Urinary bladder (tissue), 4 donors: ENCODE results near the gene MYH7. TPM values are rescaled to one million over a fixed set of nuclear protein-coding genes. Genes with fewer than 3 reads are reported as not detected.

Experiments
- DNase-seq: peaks from one replicate; pipeline ENCODE4 v3.0.0-alpha.2; 2015; ENCODE audit errors: extremely low spot score
- H3K27ac ChIP-seq: one replicate; pipeline ENCODE4 v1.5.1; 2013; ENCODE audit warnings: low read depth, mild to moderate bottlenecking, moderate library complexity
- H3K36me3 ChIP-seq: one replicate; pipeline ENCODE4 v1.6.1; 2013; ENCODE audit warnings: mild to moderate bottlenecking, moderate library complexity; ENCODE audit not compliant: insufficient read depth
- H3K4me1 ChIP-seq: one replicate; pipeline ENCODE4 v1.6.1; 2013; ENCODE audit warnings: mild to moderate bottlenecking, moderate library complexity; ENCODE audit not compliant: insufficient read depth
- H3K4me3 ChIP-seq: one replicate; pipeline ENCODE4 v1.5.1; 2013; ENCODE audit warnings: low read depth, low read length
- WGBS: extraction: QIAGEN DNeasy Blood & Tissue Kit; methylation state at CpG from one replicate; pipeline ENCODE4 v1.1.7; 2013; 5-methylcytosine and 5-hydroxymethylcytosine counted together
- polyA plus RNA-seq: library from polyadenylated mRNA; stranded (reverse); fragments of 200-250 nt; gene quantifications from one replicate; pipeline ENCODE4 v1.2.3, GENCODE V29; 2013
- total RNA-seq: library from RNA; depleted of rRNA; stranded (reverse); fragments of >200 nt; gene quantifications from one replicate; pipeline ENCODE4 v1.2.3, GENCODE V29; 2014
- donor health status: healthy with polysubstance abuse.
- donor health status: healthy.

The MYH7 gene
- total RNA-seq (29.9 TPM), polyA plus RNA-seq (not detected)

- Histone ChIP-seq H3K36me3 (no peaks in the 10 kb centered on the region), H3K4me3 (no peak within 1 kb of the TSS), H3K27ac (no peak within 1 kb of the TSS), H3K4me1 (no peaks in the 10 kb centered on the region)
- 48% methylated on average over 10 of the region's 10 CpGs for WGBS
- DNase-seq, result no peak
These were observed at the start of gene MYH7 for GRCh38 chr14:23435543-23436326. TSS of gene MYH7 (minus strand) at chr14:23435660. CDS start at chr14:23433732, 1,928 bp downstream.

DNA sequence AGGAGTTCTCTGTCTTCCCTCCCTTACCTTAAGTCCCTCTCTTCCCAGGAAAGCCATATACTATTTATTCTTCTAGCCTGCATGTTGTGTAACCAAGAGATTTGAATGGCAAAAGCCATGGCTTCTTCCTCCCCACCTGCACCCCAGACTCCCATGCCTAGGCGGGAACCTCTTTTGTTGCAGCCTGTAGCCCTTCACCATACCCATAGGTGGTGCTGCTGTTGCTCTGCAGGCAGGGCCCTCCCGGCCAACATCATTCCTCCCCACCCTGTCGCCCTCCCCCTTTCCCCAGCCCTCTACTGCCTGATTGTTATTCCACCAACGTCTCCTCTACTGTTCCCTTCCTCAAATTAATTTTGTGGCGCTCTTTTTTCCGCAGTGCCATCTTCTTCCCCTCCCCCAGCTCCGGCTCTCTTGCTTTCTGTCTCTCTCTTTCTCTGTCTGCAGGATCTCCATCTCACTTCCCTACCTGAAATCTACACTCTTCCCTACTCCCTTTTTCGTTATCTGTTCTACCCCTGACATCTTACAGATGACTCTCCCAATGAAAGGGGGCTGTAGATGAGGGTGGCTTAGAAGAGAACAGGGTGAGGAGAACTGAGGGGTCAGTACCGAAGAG, 47.9 kb upstream of the MYH7 start:
- Histone ChIP-seq H3K4me1 (no peaks in the 10 kb centered on the region), H3K4me3 (no peak overlapping the region), H3K36me3 (no peaks in the 10 kb centered on the region), H3K27ac (no peak overlapping the region)
- 48% methylated on average over 9 of the region's 9 CpGs for WGBS
- no peak for DNase-seq

- H3K4me1 ChIP-seq, result no peaks in the 10 kb centered on the region
- no peak for DNase-seq
- no peak overlapping the region for H3K27ac ChIP-seq
- no peak overlapping the region for H3K4me3 ChIP-seq
- H3K36me3 ChIP-seq, result peaks cover 2% of the 10 kb centered on the region
These were observed 47.3 kb upstream of the MYH7 start for GRCh38 chr14:23482823-23483148.

DNA sequence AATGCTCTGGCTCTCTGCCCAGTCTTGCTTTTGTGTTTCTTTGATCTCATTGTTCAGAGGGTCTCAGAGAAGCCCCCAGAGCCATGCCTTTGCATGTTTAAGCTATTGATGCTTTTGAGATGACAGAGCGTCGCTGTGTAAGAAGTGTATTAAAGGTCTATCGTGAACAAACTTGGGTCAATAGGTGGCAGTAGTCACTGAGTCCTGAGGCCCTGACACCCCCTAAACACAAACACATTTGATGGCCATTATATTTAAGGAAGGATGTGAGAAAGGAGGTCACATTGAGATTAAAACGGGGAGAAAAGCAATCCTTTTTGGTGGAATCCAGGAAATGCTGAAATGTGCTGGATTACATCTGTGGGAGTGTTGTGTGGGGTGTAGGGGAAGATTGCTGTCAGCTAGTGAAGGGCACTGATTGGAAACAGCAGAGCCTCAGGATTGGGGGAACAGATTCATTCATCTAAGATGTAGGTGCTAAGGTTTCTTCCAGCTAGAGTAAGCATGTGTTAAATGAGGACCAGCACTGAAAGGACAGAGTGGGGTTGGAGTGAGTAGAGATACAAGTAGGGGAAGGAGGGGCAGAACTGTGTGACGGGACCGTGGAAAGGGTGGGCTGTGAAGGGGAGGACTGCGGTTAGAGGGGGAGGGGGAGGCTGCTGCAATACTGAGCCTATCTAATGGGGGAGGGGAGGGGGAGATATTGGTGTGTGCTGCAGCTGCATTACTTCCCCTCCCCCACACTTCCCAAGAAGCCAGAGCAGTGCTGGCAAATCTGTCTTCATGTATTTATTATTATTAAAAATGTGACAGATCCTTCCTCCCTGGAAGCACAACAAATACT, 46.7 kb upstream of the MYH7 start:
- 51% methylated on average over 7 of the region's 7 CpGs for WGBS
- no peak for DNase-seq

DNA sequence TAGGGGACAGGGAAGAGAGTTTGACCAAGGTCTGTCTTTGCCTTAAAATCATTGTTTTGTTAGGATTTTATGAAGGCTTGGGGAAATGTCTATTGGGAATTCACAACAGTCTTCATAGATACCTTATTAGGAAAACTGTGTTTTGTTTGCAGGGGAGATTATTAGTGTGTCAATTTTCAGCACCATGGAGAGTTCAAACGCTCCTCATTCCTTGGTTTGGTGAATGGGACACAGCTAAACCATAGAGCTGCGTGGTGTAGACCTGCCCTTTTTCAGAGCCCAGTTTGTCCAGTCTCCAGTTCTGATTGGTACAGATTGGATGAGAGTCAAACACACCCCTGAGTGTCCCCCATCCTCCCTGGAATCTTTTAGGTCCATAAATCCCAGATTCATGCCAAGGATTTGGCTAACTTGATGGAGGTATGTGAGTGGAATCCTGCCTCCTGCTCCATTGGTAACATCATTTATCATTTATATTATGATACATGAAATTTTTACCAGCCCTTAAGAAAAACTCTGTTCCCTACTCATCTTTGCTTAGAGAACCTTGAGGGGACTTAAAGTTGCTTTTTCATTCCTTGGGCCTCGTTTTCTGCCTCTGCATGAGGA, 46.0 kb upstream of the MYH7 start:
- H3K36me3 ChIP-seq, result peaks cover 6% of the 10 kb centered on the region
- no peak overlapping the region for H3K4me3 ChIP-seq
- no peaks in the 10 kb centered on the region for H3K4me1 ChIP-seq
- no peak for DNase-seq
- no peak overlapping the region for H3K27ac ChIP-seq
- 56% methylated on average over 3 of the region's 3 CpGs for WGBS

More for the DNA sequence above, 46.7 kb upstream of the MYH7 start:
- no peak overlapping the region for H3K27ac ChIP-seq
- H3K4me3 ChIP-seq, result no peak overlapping the region
- no peaks in the 10 kb centered on the region for H3K4me1 ChIP-seq
- peaks cover 3% of the 10 kb centered on the region for H3K36me3 ChIP-seq

- Histone ChIP-seq H3K4me1 (no peaks in the 10 kb centered on the region), H3K36me3 (peaks cover 10% of the 10 kb centered on the region), H3K27ac (no peak overlapping the region), H3K4me3 (no peak overlapping the region)
- 40% methylated on average over 5 of the region's 5 CpGs for WGBS
- DNase-seq, result no peak
These were observed 42.8 kb upstream of the MYH7 start for GRCh38 chr14:23478109-23478759.

GRCh38 chr14:23470947-23471346, 35.5 kb upstream of the MYH7 start:
- WGBS, result 90% methylated on average over 1 of the region's 1 CpG

GRCh38 chr14:23469906-23470403, 34.5 kb upstream of the MYH7 start:
- Histone ChIP-seq H3K27ac (peak overlapping the region; percentile 81), H3K4me1 (no peaks in the 10 kb centered on the region), H3K36me3 (peaks cover 8% of the 10 kb centered on the region), H3K4me3 (peak overlapping the region; percentile 80)
- no peak for DNase-seq
- WGBS, result 3% methylated on average over 11 of the region's 11 CpGs

More at GRCh38 chr14:23470947-23471346, 35.5 kb upstream of the MYH7 start:
- no peaks in the 10 kb centered on the region for H3K4me1 ChIP-seq
- DNase-seq, result no peak
- H3K27ac ChIP-seq, result no peak overlapping the region
- H3K36me3 ChIP-seq, result peaks cover 11% of the 10 kb centered on the region
- no peak overlapping the region for H3K4me3 ChIP-seq

GRCh38 chr14:23469127-23469905, 33.9 kb upstream of the MYH7 start, which contains the start of gene NGDN:
TSS of gene NGDN (plus strand) at chr14:23469703. CDS start at chr14:23469716, 13 bp downstream.
- peaks cover 8% of the 10 kb centered on the region for H3K36me3 ChIP-seq

GRCh38 chr14:23468704-23469126, 33.3 kb upstream of the MYH7 start:
- no peaks in the 10 kb centered on the region for H3K4me1 ChIP-seq
- DNase-seq, result no peak
- peak overlapping the region; percentile 29 for H3K4me3 ChIP-seq
- WGBS, result 77% methylated on average over 15 of the region's 15 CpGs
- no peak overlapping the region for H3K27ac ChIP-seq
- H3K36me3 ChIP-seq, result peaks cover 7% of the 10 kb centered on the region

More at GRCh38 chr14:23469127-23469905, 33.9 kb upstream of the MYH7 start, which contains the start of gene NGDN:
- WGBS, result 2% methylated on average over 41 of the region's 41 CpGs
- Histone ChIP-seq H3K4me1 (no peaks in the 10 kb centered on the region), H3K4me3 (peak within 1 kb of the TSS; percentile 80), H3K27ac (peak within 1 kb of the TSS; percentile 81)
- DNase-seq, result peak; percentile 100

GRCh38 chr14:23465261-23465660, 29.8 kb upstream of the MYH7 start:
- H3K27ac ChIP-seq, result no peak overlapping the region
- no peaks in the 10 kb centered on the region for H3K4me1 ChIP-seq
- H3K4me3 ChIP-seq, result no peak overlapping the region
- H3K36me3 ChIP-seq, result no peaks in the 10 kb centered on the region
- 71% methylated on average over 3 of the region's 3 CpGs for WGBS
- DNase-seq, result no peak

DNA sequence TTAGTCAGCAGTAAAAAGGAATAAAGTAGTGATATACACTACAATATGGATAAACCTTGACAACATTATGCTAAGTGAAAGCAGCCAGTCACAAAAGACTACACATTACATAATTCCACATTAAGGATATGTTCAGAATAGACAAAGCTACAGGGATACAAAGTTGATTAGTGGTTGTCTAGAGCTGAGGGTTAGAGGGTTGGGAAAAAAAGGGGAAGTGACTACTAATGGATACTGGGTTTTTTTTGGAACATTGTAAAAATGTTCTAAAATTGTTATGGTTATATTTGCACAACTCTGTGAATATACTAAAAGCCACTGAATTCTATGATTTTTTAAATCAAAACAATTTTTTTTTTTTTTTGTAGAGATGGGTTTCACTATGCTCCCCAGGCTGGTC, 29.2 kb upstream of the MYH7 start:
- no peak overlapping the region for H3K27ac ChIP-seq
- H3K4me1 ChIP-seq, result no peaks in the 10 kb centered on the region
- H3K36me3 ChIP-seq, result no peaks in the 10 kb centered on the region
- DNase-seq, result no peak
- H3K4me3 ChIP-seq, result no peak overlapping the region
